Adipocyte (in vitro differentiated cells): Measurements from ENCODE around the gene FAM43B.
"Not testable (repeated sequence)": the region's sequence is repeated elsewhere in the genome, so short reads cannot be mapped to it uniquely, and the experiment has no call there.

Experiments used
- DNase-seq: peaks from one replicate; pipeline ENCODE4 v3.0.0-alpha.2; 2015; ENCODE audit warnings: low read depth
- H3K27me3 ChIP-seq: replicated peaks from 2 replicates; pipeline ENCODE4 v1.7.0; 2013; ENCODE audit warnings: mild to moderate bottlenecking, low read length, moderate library complexity; ENCODE audit not compliant: control insufficient read depth, insufficient read depth
- H3K36me3 ChIP-seq: 2 replicates; pipeline ENCODE4 v1.7.0; 2013; ENCODE audit warnings: low read length, mild to moderate bottlenecking, moderate library complexity; ENCODE audit not compliant: control insufficient read depth, insufficient read depth, severe bottlenecking
- H3K4me1 ChIP-seq: 2 replicates; pipeline ENCODE4 v1.7.0; 2013; ENCODE audit warnings: mild to moderate bottlenecking, low read length, moderate library complexity; ENCODE audit not compliant: control insufficient read depth, insufficient read depth
- H3K4me3 ChIP-seq: 2 replicates; pipeline ENCODE4 v1.7.0; 2013; ENCODE audit warnings: mild to moderate bottlenecking, low read length, moderate library complexity
- H3K9ac ChIP-seq: 2 replicates; pipeline ENCODE4 v1.7.0; 2013; ENCODE audit warnings: mild to moderate bottlenecking, low read length, moderate library complexity
- H3K9me3 ChIP-seq: 2 replicates; pipeline ENCODE4 v1.7.0; 2013; ENCODE audit warnings: mild to moderate bottlenecking, low read length, moderate library complexity; ENCODE audit not compliant: control insufficient read depth

FAM43B gene, protein sequence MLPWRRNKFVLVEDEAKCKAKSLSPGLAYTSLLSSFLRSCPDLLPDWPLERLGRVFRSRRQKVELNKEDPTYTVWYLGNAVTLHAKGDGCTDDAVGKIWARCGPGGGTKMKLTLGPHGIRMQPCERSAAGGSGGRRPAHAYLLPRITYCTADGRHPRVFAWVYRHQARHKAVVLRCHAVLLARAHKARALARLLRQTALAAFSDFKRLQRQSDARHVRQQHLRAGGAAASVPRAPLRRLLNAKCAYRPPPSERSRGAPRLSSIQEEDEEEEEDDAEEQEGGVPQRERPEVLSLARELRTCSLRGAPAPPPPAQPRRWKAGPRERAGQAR

DNA sequence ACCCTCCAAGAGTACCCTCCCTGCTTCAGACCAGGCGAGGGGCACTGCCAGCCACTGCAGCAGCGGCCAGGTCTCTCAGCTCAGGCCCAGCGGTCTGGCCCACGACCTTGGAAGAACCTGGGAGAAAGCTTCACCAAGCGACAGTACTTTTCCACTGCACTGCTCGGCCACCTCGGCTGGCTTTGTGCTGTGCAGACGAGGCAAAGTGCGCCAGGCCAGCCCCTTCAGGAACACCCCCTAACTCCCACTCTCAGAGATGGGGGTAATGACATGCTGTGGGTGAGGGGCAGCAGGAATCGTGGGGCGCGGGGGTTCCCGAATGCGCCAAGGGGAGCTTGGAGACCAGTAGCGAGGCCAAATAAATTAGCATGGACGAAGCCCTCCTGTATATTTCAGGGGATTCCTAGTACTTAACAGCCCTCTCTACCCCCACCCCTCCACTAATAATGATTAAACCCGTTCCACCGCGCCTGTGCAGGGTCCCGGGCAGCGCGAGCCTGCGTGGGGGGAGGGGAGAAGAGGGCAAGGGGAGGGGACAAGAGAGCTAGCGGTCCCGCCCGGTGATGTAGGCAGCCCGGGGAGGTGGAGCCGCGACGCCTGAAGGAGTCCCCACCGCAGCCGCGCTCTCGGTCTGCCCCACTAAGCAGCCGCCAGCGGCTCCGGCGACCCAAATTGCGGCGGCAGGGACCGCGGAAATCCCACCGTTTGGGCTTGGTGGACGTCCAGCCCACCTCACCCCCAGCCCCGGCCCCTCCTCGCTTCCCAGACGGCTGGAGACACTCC, at the start of gene FAM43B:
FAM43B (plus strand) TSS at position 629 of the 783 bp plus-strand sequence. CDS start 401 bp downstream, outside the sequence.
- Histone ChIP-seq H3K36me3 (no peaks in the 10 kb centered on the region), H3K27me3 (peaks cover 32% of the 10 kb centered on the region), H3K4me1 (peaks cover 17% of the 10 kb centered on the region), H3K4me3 (peak within 1 kb of the TSS; percentile 58), H3K9ac (no peak within 1 kb of the TSS), H3K9me3 (no peaks in the 10 kb centered on the region)
- DNase-seq = peak; percentile 41

DNA sequence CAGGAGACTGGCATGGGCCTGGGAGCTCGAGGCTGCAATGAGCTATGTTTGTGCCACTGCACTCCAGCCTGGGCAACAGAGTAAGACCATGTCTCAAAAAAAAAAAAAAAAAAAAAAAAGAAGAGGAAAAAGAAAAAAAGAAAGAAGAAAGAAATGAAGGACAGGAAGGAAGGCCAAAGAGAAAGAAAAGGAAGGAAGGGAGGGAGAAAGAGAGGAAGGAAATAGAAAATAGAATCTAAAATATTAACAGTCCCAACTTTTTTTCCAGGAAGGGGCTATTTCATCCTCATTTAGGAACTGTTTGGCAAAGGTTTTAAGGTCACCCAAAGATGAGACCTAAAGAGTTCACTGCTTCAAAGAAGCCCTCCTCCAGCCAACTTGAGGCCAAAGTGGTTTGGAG, 46.9 kb upstream of the FAM43B start:
- H3K4me3 ChIP-seq = no peak overlapping the region
- no peak for DNase-seq
- H3K27me3 ChIP-seq = no peaks in the 10 kb centered on the region
- peaks cover 27% of the 10 kb centered on the region for H3K36me3 ChIP-seq
- peaks cover 19% of the 10 kb centered on the region for H3K4me1 ChIP-seq
- no peak overlapping the region for H3K9ac ChIP-seq
- H3K9me3 ChIP-seq = no peaks in the 10 kb centered on the region

DNA sequence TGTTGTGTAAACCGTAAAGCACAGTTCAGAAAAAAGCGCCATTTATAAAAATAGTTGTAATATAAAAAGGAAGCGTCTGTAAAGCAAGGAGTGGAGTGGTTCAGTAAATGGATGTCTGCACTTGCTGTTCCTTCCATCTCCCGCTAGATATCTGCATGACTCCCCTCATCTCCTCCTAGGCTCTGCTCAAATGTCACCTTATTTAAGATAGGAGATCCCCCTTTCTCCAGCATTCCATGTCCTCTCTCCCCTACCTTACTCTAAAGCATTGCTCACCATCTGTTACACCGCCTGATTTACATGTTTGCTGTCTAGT, 45.2 kb upstream of the FAM43B start:
- Histone ChIP-seq H3K27me3 (no peaks in the 10 kb centered on the region), H3K4me1 (peaks cover 26% of the 10 kb centered on the region), H3K9ac (peak overlapping the region; percentile 97), H3K36me3 (peaks cover 10% of the 10 kb centered on the region), H3K9me3 (no peaks in the 10 kb centered on the region), H3K4me3 (peak overlapping the region; percentile 94)
- no peak for DNase-seq

DNA sequence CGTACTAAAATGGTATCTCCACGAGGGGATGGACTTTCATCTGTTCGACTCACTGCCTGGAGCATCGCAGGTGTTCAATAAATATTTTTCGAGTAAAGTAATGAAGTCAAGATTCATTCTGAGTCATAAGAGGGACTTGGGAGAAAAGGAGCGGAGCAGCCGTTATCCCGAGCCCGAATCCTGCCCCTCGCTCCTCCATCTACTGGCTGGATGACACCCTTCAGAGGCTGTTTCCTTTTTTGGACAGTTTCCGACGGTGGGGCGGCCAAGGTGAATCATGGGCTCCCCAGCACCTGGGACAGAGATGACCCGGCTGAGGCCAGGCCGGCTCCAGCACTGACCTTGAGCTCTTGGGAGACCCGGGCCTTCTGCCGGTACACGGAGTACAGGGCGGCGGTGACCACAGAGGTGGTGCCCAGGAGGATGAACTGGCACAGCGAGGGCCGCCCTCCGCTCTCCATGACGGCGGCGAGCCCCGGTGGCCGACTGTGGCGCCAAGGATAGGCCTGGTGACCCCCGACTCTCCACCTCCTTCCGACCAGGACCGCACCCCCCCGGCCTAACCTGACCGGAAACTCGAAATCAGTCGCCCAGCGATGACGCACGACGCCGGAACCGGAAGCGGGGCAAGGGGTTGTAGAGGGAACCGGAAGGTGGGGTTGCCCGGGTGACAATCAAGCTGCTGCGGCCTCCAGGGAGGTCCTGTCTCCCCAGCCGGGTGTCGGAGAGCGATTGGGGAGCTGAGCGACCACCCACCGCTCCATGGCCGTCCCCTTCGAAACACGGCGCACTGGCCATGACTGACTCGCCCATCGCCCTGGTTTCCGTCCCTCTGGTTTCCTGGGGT, 44.6 kb upstream of the FAM43B start, which contains the start of gene MUL1:
MUL1 (minus strand) TSS at position 588 of the 847 bp plus-strand sequence; CDS start at position 461, 127 bp downstream.
- Histone ChIP-seq H3K4me3 (peak within 1 kb of the TSS; percentile 94), H3K36me3 (peaks cover 5% of the 10 kb centered on the region), H3K4me1 (peaks cover 26% of the 10 kb centered on the region), H3K9me3 (no peaks in the 10 kb centered on the region), H3K9ac (peak within 1 kb of the TSS; percentile 97), H3K27me3 (no peaks in the 10 kb centered on the region)
- DNase-seq = peak; percentile 97

DNA sequence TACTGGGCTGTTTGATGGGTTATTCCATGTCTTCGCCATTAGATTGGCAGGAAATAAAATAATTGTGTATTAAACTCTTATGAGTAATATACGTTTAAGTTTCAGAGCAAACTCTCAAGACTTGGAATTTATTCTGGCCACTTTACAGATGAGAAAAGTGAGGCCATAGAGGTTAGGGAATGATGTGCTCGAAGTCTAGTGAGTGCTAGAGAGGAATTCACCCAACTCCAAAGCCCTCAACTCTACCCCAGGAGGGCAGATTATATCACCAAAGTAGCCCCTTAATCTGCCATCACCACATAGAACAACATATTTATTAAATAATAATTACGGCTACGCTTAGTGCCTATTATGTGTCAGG, 44.0 kb upstream of the FAM43B start:
- no peaks in the 10 kb centered on the region for H3K27me3 ChIP-seq
- H3K9ac ChIP-seq = peak overlapping the region; percentile 97
- peaks cover 26% of the 10 kb centered on the region for H3K4me1 ChIP-seq

DNA sequence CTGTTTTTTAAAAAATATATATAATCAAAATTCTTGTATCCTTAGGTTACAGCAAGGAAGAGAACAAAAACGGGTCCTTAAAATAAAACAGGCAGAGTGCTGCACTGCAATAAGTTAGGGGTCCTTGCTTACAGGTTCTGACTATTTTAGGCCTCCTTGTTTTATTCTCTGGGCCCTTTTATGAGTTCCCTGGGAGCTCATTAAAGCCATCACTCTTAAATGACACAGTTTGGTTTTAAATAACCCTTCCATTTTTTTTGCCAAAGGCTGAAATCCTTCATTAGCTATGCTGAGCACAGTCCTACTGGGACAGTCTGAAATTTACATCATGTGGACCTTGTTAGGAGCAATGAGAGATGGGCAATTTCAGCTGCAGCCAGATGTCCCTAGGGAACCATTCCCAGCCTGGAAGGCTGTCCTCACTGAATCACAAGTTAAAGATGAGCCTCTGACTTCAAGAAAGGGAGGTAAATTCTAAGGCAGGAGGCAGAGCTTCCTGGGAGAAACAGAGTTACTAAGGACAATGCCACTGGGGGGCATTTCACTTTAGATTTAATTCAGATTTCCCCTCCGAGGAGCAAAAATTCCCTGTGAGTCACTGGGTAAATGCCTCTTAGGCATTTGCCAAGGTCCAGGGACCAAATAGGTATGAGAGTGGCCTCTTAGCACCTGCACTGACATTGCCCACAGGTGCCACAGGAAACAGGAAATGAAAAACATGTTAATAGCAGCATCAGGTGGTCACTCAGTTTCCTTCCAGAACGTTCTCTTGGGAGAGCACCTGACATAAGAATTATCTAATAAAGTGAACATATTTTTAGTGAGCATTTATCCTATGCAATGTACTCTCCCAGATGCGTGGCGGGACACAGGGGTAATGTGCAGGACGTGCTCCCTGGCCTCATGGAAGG, 40.6 kb upstream of the FAM43B start:
- no peaks in the 10 kb centered on the region for H3K9me3 ChIP-seq
- no peak overlapping the region for H3K9ac ChIP-seq
- H3K36me3 ChIP-seq = no peaks in the 10 kb centered on the region
- H3K4me3 ChIP-seq = no peak overlapping the region
- DNase-seq = no peak
- H3K27me3 ChIP-seq = no peaks in the 10 kb centered on the region
- H3K4me1 ChIP-seq = peaks cover 18% of the 10 kb centered on the region

More for the DNA sequence above, 44.0 kb upstream of the FAM43B start:
- no peaks in the 10 kb centered on the region for H3K9me3 ChIP-seq
- no peaks in the 10 kb centered on the region for H3K36me3 ChIP-seq
- DNase-seq = no peak
- peak overlapping the region; percentile 94 for H3K4me3 ChIP-seq

DNA sequence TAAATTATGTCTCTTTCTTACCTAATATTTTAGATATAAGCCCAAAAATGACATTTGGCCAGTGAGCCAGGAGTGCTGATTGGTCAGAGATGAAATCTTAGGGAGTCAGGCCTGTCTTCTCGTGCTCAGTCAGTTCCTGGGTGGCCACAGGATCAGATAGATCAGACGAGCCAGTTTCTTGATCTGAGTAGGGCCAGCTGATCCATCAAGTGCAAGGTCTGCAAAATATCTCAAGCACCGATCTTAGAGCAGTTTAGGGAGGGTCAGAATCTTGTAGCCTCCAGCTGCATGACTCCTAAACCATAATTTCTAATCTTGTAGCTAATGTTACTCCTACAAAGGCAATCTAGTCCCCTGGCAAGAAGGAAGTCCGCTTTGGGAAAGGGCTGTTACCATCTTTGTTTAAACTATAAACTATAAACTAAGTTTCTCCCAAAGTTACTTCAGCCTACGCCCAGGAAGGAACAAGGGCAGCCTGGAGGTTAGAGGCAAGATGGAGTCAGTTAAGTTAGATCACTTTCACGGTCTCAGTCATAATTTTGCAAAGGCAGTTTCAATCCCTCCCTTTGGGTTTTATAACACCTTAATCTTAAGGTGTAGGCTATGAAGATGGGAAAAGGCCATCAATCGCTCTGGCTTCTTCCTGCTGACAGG, 32.6 kb upstream of the FAM43B start:
- H3K4me3 ChIP-seq, DNase-seq, H3K9ac ChIP-seq, H3K36me3 ChIP-seq, H3K4me1 ChIP-seq, H3K27me3 ChIP-seq, H3K9me3 ChIP-seq: not testable (repeated sequence)

DNA sequence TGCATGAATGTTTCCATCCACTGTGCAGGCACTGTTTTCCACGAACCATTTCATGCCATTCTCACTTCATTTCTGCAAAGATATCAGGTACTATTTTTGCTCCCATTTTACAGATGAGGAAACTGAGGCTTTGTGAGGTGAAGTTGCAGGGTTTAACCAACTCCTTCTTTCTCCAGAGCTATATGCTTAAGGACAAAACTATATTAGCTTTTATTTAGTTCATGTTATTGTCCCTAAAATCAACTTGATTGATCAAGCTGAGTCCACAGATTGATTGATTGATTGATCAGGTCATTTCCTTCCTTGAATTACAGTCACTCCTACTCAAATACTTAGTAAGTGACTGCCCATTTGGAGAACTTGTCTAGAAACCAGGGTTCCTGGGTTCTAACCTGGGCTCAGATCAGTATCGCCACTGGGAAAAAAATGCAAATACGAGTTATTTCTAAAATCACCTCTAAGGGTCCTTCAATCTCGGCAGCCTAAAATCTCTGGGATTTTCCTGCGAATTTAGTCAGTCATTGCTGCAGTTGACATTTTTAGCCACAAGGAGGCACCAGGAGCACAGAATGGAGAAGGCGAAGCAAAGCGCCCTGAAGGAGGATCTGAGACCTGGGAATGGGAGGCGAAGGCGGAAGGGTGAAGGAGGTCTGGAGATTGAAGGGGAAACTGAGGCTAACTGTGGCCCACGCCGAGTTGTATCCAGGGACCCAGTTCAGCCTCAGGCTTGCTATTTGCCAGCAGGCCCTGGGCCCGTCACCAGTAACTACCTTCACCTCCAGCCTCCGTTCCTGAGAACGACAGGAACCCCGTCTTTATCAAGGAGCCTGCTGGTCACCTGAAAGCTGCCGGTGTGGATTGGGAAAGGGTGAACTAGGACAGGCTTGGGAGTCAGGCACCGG, 30.2 kb upstream of the FAM43B start:
- peak; percentile 96 for DNase-seq
- Histone ChIP-seq H3K4me3 (peak overlapping the region; percentile 10), H3K9ac (no peak overlapping the region), H3K4me1 (no peaks in the 10 kb centered on the region), H3K36me3 (no peaks in the 10 kb centered on the region), H3K9me3 (no peaks in the 10 kb centered on the region), H3K27me3 (peaks cover 12% of the 10 kb centered on the region)

DNA sequence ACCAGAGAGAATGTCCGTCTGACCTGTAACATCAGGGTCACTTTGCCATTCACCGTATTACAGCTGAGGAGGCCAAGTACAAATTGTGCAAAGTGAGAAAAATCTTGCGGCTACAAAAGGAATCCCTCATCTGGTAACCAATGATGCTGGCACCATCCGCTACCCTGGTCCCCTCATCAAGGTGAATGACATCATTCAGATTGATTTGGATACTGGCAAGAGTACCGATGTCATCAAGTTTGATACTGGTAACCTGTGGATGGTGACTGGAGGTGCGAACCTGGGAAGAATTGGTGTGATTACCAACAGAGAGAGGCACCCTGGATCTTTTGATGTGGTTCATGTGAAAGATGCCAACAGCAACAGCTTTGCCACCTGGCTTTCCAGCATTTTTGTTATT, 26.1 kb upstream of the FAM43B start:
- Histone ChIP-seq H3K4me1 (no peaks in the 10 kb centered on the region), H3K4me3 (no peak overlapping the region), H3K27me3 (peaks cover 48% of the 10 kb centered on the region), H3K9me3 (peaks cover 8% of the 10 kb centered on the region), H3K36me3 (no peaks in the 10 kb centered on the region), H3K9ac (no peak overlapping the region)
- DNase-seq = no peak
